Loucy (cell line): ENCODE data around the gene IGF1R.

Experiments used
- H2AFZ ChIP-seq: fragments of 200-600 bp; sonication (generic); 2 replicates; pipeline ENCODE4 v1.6.0; 2016; ENCODE audit warnings: antibody characterized with exemption, mild to moderate bottlenecking, low read length, moderate library complexity
- H3F3A ChIP-seq: fragments of 200-600 bp; 2 replicates; pipeline ENCODE4 v1.6.0; 2016; ENCODE audit warnings: antibody characterized with exemption, low read depth, mild to moderate bottlenecking
- H3K27me3 ChIP-seq: fragments of 200-600 bp; sonication (generic); 2 replicates; pipeline ENCODE4 v1.6.1; 2014; ENCODE audit warnings: low read length, mild to moderate bottlenecking; ENCODE audit not compliant: insufficient read depth, poor library complexity, severe bottlenecking
- H3K36me3 ChIP-seq: fragments of 200-600 bp; sonication (generic); 2 replicates; pipeline ENCODE4 v1.6.1; 2016; ENCODE audit warnings: low read length; ENCODE audit not compliant: insufficient read depth
- H3K4me1 ChIP-seq: fragments of 200-600 bp; sonication (generic); 2 replicates; pipeline ENCODE4 v1.5.1; 2014; ENCODE audit warnings: low read length, mild to moderate bottlenecking; ENCODE audit not compliant: insufficient read depth, poor library complexity, severe bottlenecking
- H3K4me2 ChIP-seq: fragments of 200-600 bp; sonication (generic); 2 replicates; pipeline ENCODE4 v1.6.0; 2014; ENCODE audit warnings: antibody characterized with exemption, low read length, low read depth, mild to moderate bottlenecking; ENCODE audit not compliant: poor library complexity, severe bottlenecking
- H3K4me3 ChIP-seq: fragments of 200-600 bp; sonication (generic); 2 replicates; pipeline ENCODE4 v1.5.1; 2014; ENCODE audit warnings: low read length, mild to moderate bottlenecking, mixed read lengths; ENCODE audit not compliant: poor library complexity, severe bottlenecking
- H3K79me2 ChIP-seq: fragments of 200-600 bp; sonication (generic); 2 replicates; pipeline ENCODE4 v1.6.1; 2014; ENCODE audit warnings: low read length; ENCODE audit not compliant: insufficient read depth
- H3K9ac ChIP-seq: fragments of 200-600 bp; sonication (generic); 2 replicates; pipeline ENCODE4 v1.6.0; 2014; ENCODE audit warnings: mild to moderate bottlenecking, low read depth, low read length, moderate library complexity; ENCODE audit not compliant: poor library complexity, severe bottlenecking
- H3K9me2 ChIP-seq: fragments of 200-600 bp; sonication (generic); replicated peaks from 2 replicates; pipeline ENCODE4 v1.6.1; 2016; ENCODE audit warnings: low read depth, low read length, mixed read lengths
- H3K9me3 ChIP-seq: fragments of 200-600 bp; sonication (generic); 2 replicates; pipeline ENCODE4 v1.6.1; 2014; ENCODE audit warnings: mild to moderate bottlenecking, antibody characterized with exemption, low read length, low read depth; ENCODE audit not compliant: insufficient read depth
- H4K20me1 ChIP-seq: fragments of 200-600 bp; sonication (generic); 2 replicates; pipeline ENCODE4 v1.6.0; 2014; ENCODE audit warnings: antibody characterized with exemption, low read length, mild to moderate bottlenecking; ENCODE audit not compliant: insufficient read depth, poor library complexity, severe bottlenecking
- CTCF ChIP-seq: fragments of 200-600 bp; sonication (generic); conservative IDR thresholded peaks from 2 replicates; pipeline ENCODE4 v1.5.1; 2014; ENCODE audit warnings: mild to moderate bottlenecking, antibody characterized with exemption, low read length
- EZH2phosphoT487 ChIP-seq: fragments of 200-600 bp; IDR thresholded peaks from 2 replicates; pipeline ENCODE4 v1.6.1; 2018; ENCODE audit warnings: antibody characterized with exemption, mild to moderate bottlenecking, moderate library complexity, borderline replicate concordance

The IGF1R gene

GRCh38 chr15:98735304-98735703 lies 87.0 kb downstream of the IGF1R start:
- Histone ChIP-seq H3K9me2 (no peaks in the 10 kb centered on the region), H3F3A (no peaks in the 10 kb centered on the region), H3K9me3 (no peaks in the 10 kb centered on the region), H3K36me3 (no peaks in the 10 kb centered on the region), H3K4me3 (no peak overlapping the region), H2AFZ (no peak overlapping the region), H3K4me1 (peaks cover 57% of the 10 kb centered on the region), H3K27me3 (no peaks in the 10 kb centered on the region), H4K20me1 (peaks cover under 1% of the 10 kb centered on the region), H3K79me2 (peaks cover 99% of the 10 kb centered on the region), H3K9ac (no peak overlapping the region), H3K4me2 (peak overlapping the region; percentile 8)
- TF ChIP-seq CTCF (no peak), EZH2phosphoT487 (no peak)

- Histone ChIP-seq H3K9ac (no peak overlapping the region), H3K79me2 (peaks cover 99% of the 10 kb centered on the region), H2AFZ (no peak overlapping the region), H3K4me3 (no peak overlapping the region), H4K20me1 (peaks cover 8% of the 10 kb centered on the region), H3K27me3 (no peaks in the 10 kb centered on the region), H3F3A (no peaks in the 10 kb centered on the region), H3K4me1 (peaks cover 49% of the 10 kb centered on the region), H3K9me2 (no peaks in the 10 kb centered on the region), H3K9me3 (no peaks in the 10 kb centered on the region), H3K4me2 (no peak overlapping the region), H3K36me3 (no peaks in the 10 kb centered on the region)
- TF ChIP-seq CTCF (no peak), EZH2phosphoT487 (no peak)
Measured at GRCh38 chr15:98735895-98736617, 87.7 kb downstream of the IGF1R start.

- peaks cover 42% of the 10 kb centered on the region for H3K4me1 ChIP-seq
- no peaks in the 10 kb centered on the region for H3K36me3 ChIP-seq
- TF ChIP-seq CTCF (no peak), EZH2phosphoT487 (no peak)
- H3K79me2 ChIP-seq = peaks cover 99% of the 10 kb centered on the region
- H4K20me1 ChIP-seq = peaks cover 8% of the 10 kb centered on the region
- H3F3A ChIP-seq = no peaks in the 10 kb centered on the region
- no peaks in the 10 kb centered on the region for H3K27me3 ChIP-seq
- H2AFZ ChIP-seq = no peak overlapping the region
- no peaks in the 10 kb centered on the region for H3K9me2 ChIP-seq
- no peak overlapping the region for H3K4me3 ChIP-seq
- H3K4me2 ChIP-seq = no peak overlapping the region
- H3K9me3 ChIP-seq = no peaks in the 10 kb centered on the region
- H3K9ac ChIP-seq = no peak overlapping the region
Measured at GRCh38 chr15:98737159-98737558, 88.8 kb downstream of the IGF1R start.
